ENCODE measurements around the gene MTO1.

DNA sequence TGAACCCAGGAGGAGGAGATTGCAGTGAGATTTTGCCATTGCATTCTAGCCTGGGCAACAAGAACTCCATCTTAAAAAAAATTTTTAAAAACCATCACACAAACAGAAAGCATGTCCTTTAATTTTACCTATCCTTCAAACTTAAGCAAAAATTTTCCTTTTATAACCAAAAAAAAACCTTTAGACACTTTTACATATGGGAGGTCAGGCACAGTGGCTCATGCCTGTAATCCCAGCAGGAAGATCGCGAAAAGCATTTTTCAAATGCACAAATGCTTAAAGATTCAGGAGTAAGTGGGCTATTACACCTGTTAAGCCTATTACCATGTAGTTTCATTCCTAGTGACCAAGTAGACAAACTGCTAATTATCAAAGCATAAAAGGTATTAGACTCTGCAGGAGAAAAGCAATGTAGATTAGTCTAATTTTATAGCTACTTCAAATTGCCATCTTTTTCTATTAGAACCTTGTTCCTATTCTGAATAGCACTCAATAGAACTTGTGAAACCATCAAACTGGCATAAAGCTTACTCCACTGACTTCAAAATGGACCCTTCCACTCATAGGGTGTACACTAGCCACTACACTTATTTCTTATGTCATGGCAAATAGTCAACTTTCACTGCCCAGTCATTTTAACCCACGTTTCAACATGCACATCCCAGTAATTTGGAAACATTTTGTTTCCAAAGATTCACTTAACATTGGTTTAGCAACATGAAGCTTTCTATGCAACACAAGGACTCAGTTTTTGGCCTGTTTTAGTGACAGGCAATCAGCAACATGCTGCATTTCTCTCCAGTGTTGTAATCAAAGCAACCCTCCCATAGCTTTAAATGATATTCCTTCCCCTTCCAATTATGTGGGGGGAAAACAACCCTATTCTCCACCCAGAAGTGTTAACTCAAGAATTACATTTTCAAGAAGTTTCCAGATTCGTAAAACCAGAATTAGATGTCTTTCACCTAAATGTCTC, 55.3 kb downstream of the MTO1 start:
- no peak for TF ChIP-seq NRF1 (IDR thresholded peaks at IDR 0.05; ENCODE audit: low read depth, low read length)
- TF ChIP-seq, protein P1, sequence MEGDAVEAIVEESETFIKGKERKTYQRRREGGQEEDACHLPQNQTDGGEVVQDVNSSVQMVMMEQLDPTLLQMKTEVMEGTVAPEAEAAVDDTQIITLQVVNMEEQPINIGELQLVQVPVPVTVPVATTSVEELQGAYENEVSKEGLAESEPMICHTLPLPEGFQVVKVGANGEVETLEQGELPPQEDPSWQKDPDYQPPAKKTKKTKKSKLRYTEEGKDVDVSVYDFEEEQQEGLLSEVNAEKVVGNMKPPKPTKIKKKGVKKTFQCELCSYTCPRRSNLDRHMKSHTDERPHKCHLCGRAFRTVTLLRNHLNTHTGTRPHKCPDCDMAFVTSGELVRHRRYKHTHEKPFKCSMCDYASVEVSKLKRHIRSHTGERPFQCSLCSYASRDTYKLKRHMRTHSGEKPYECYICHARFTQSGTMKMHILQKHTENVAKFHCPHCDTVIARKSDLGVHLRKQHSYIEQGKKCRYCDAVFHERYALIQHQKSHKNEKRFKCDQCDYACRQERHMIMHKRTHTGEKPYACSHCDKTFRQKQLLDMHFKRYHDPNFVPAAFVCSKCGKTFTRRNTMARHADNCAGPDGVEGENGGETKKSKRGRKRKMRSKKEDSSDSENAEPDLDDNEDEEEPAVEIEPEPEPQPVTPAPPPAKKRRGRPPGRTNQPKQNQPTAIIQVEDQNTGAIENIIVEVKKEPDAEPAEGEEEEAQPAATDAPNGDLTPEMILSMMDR (IDR thresholded peaks at IDR 0.05), result no peak
- TF ChIP-seq, protein P2, sequence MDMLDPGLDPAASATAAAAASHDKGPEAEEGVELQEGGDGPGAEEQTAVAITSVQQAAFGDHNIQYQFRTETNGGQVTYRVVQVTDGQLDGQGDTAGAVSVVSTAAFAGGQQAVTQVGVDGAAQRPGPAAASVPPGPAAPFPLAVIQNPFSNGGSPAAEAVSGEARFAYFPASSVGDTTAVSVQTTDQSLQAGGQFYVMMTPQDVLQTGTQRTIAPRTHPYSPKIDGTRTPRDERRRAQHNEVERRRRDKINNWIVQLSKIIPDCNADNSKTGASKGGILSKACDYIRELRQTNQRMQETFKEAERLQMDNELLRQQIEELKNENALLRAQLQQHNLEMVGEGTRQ (IDR thresholded peaks at IDR 0.05; ENCODE audit: borderline replicate concordance, low read depth, low read length), result no peak
- TF ChIP-seq, protein P3, sequence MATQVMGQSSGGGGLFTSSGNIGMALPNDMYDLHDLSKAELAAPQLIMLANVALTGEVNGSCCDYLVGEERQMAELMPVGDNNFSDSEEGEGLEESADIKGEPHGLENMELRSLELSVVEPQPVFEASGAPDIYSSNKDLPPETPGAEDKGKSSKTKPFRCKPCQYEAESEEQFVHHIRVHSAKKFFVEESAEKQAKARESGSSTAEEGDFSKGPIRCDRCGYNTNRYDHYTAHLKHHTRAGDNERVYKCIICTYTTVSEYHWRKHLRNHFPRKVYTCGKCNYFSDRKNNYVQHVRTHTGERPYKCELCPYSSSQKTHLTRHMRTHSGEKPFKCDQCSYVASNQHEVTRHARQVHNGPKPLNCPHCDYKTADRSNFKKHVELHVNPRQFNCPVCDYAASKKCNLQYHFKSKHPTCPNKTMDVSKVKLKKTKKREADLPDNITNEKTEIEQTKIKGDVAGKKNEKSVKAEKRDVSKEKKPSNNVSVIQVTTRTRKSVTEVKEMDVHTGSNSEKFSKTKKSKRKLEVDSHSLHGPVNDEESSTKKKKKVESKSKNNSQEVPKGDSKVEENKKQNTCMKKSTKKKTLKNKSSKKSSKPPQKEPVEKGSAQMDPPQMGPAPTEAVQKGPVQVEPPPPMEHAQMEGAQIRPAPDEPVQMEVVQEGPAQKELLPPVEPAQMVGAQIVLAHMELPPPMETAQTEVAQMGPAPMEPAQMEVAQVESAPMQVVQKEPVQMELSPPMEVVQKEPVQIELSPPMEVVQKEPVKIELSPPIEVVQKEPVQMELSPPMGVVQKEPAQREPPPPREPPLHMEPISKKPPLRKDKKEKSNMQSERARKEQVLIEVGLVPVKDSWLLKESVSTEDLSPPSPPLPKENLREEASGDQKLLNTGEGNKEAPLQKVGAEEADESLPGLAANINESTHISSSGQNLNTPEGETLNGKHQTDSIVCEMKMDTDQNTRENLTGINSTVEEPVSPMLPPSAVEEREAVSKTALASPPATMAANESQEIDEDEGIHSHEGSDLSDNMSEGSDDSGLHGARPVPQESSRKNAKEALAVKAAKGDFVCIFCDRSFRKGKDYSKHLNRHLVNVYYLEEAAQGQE (IDR thresholded peaks at IDR 0.05; ENCODE audit: low read depth, low read length), result no peak
- no peak for TF ChIP-seq MXI1 (IDR thresholded peaks at IDR 0.05; ENCODE audit: low read depth, low read length)
- TF ChIP-seq EP300 (IDR thresholded peaks at IDR 0.05; ENCODE audit: borderline replicate concordance in 1 of 2, low read depth in 1 of 2, low read length in 1 of 2), result no peak
- TF ChIP-seq YY1 (IDR thresholded peaks at IDR 0.05; ENCODE audit: low read depth), result no peak
- no peak for TF ChIP-seq GATA2 (CRISPR knock-in tag; IDR thresholded peaks at IDR 0.05)
- TF ChIP-seq CHD2 (IDR thresholded peaks at IDR 0.05; ENCODE audit: low read length, partially characterized antibody), result no peak
- TF ChIP-seq FOSL2 (IDR thresholded peaks at IDR 0.05; ENCODE audit: borderline replicate concordance, low read depth), result no peak
- no peak for TF ChIP-seq EZH2phosphoT487 (IDR thresholded peaks at IDR 0.05; ENCODE audit: borderline replicate concordance, low read depth)
- TF ChIP-seq, protein P4, sequence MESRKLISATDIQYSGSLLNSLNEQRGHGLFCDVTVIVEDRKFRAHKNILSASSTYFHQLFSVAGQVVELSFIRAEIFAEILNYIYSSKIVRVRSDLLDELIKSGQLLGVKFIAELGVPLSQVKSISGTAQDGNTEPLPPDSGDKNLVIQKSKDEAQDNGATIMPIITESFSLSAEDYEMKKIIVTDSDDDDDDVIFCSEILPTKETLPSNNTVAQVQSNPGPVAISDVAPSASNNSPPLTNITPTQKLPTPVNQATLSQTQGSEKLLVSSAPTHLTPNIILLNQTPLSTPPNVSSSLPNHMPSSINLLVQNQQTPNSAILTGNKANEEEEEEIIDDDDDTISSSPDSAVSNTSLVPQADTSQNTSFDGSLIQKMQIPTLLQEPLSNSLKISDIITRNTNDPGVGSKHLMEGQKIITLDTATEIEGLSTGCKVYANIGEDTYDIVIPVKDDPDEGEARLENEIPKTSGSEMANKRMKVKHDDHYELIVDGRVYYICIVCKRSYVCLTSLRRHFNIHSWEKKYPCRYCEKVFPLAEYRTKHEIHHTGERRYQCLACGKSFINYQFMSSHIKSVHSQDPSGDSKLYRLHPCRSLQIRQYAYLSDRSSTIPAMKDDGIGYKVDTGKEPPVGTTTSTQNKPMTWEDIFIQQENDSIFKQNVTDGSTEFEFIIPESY (IDR thresholded peaks at IDR 0.05; ENCODE audit: borderline replicate concordance, low read depth), result no peak
